GM19328 (cell line): Measurements from ENCODE around the gene ADARB2.

Source experiments
- ATAC-seq: cut with Tn5 transposase; IDR thresholded peaks from one replicate; pipeline ENCODE4 v1.9.1; 2021; ENCODE audit warnings: mild to moderate bottlenecking, moderate library complexity; ENCODE audit not compliant: unreplicated experiment

The ADARB2 gene

DNA sequence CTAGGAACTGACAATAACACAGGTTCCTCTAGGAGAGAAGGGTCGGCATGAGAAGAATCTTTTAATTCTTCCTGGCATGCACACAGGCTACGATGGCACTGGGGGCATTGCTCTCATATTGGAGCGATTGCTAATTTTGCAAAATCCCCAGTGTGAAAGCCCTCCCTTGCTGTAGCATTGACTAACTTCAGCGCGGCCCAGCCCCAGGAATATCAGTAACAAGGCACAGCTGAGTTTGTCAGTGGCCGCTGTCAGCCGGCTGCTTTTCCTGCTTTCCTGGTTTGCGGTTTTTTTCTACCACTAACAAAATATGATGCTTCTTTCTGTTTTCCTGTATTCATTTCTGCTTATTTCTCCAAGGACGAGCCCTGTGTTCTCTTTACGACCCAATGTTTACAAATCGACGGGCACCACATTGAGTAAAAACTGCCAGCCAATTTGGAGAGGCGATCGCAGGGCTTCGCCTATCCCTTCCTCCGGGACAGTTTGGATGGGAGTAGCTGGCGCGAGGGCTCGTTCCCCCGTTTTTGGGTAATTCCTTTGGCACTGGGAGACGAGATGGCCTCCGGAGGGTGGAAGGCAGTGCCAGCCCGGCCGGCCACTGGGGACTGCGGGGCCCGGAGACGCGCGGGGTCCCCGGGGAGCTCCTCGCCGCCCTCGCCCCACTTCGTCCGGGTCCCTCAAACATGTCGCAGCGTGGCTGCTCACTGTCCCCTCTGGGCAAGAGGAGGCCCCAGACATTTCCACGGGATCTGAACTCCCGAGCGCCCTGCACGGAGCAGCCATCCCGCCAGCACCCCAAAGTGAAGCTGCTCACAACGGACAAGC is 967 bp downstream of the ADARB2 start:
- no peak for ATAC-seq

DNA sequence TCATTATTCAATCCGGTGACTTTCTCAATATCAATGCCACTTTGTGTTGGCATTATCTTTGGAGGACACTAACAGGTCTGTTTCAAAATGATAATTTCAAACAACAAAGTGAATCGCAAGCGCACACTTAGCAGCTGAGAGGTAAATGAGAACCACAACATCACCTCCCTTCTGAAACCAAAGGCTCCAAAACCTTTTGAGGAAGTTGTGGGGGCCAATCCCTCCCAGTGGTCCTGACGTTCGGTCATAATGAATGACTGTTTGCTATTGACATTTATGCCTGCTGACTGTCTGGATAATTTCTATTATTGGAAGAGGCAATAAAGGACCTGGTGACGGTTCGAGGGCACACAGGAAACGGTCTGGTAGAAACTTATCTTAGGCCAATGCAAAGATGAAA is 1.8 kb downstream of the ADARB2 start:
- no peak for ATAC-seq

DNA sequence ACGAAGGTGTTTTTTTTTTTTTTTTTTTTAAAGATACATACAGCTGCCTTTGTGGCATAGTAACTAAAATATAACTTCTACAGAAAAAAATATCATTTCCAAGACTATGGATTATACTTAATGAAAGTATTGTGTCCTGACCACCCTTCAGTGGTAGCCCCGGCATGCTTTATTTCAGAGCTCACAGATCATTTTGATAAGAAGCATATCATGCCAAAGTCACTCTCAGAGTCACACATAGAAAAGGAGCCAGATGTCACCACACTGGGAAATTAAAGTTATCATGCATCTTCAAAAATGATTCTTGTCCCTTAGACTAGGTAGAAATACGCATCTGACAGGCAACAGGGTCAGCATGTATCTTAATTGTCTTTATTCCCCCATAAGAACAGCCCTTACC is 3.0 kb downstream of the ADARB2 start:
- no peak for ATAC-seq

DNA sequence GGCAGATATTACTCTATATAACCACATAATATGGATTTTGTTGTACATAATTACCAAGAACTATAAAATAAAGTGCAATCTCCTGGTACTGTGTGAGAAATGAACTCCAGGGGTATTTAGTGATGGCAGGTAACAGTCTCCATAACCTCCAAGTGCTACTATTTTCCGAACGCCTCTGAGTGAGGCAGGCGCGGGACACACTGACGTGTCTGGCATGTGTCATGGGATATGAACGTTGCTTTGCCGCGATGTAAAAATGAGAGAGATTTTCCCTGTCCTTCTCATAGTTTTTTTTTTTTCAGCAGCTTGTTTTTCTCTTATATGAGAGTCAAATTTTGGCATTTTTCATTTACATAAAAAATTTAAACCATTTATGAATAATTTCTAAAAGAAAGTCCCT is 3.6 kb downstream of the ADARB2 start:
- no peak for ATAC-seq

DNA sequence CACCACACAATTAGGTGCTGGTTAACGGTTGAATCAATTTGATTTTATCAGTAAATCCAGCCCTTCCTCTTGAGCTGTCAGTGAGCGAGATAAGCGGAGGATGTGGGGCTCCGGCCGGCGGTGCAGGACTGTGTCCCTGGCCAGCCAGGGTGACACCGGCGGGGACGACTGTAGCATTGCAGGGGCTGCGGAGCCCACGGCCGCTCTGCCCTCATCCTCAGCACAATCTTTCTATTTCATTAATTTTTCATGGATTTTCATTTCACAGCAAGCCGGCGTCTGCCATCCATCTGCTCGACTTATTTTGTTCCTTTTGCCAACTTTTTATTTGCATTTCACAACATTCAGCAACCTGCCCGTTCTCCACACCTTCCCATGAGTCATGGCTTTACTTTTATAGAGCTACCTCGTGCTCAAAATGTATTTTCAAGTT is 4.7 kb downstream of the ADARB2 start:
- no peak for ATAC-seq

DNA sequence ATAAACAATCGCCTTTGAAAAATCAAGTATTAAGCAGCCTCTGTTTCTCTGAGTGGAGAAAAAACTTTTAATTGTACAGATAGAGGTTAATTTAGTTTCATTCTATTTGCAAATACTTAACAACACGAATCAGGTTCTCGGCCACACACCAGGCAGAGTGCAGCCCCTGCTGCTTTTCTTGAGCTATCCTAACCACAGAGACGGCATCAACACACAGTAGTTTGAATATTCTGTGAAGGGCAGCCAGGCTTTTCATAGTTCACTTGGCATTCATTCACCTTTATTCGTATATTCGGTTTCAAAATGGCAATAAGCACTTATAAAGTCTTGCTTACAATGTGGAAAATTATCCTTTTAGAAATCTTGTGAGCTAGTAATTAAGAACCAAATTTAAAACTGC is 5.7 kb downstream of the ADARB2 start:
- no peak for ATAC-seq

DNA sequence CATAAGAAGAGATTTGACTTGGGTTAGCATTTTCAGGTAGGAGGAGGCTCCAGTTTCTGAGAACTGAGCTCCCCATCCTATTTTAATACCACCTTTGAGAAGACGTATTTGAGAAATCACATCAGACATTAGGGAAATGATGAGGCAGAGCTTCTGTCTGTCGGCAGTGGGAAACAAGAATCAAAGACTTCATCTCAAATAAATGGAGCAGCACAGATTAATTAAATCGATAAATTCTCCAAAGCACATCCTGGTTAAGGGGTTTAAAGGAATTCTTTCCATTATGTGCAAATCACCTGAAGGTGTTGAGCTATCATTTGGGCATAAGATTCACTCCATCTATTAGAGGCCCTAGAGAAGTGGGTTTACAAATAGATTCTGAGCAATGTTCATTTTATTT is 7.6 kb downstream of the ADARB2 start:
- ATAC-seq = no peak

DNA sequence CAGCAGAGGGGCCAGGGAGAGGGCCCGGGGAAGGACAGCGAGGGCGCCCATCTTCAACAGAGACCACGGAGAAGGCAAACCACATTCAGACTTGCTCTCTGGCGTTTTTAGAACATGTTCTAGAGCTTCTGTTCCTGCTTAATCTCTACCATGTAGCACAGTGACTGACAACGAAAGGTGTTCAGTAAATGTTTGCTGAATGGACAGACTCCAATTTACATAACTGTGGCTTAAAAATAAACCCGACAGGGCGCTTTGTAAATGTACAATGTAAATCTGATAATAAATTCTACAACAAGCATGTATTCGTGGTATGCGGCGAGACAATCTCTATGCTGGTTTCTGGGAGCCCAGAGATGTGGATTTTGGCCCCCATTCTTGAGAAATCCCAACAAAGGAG is 10.5 kb downstream of the ADARB2 start:
- ATAC-seq = no peak

DNA sequence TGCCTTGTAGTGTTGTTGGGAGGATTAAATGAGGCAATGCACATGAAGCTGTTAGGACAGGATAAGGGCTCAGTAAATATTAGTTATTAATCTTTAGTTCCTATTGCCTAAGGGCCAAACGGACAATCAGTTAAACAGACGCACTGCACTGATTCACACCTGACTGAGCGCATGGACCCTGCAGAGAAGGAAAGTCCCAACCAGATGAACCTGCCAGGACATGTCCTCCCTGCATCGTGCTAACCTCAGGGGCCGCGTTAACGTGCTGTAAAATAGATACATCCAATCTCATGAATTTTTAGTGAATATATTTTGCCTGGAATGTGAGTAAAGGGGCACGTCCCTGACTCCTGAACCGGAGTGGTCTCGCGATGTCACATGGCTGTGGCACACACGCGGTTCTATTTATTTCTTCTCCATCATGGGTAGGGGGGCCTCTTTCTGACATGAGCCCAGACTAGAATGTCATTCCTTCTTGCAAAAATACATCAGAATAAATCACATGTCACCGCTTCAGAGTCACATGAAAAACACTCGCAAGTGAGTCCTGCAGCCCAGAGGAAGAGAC is 12.3 kb downstream of the ADARB2 start:
- no peak for ATAC-seq

DNA sequence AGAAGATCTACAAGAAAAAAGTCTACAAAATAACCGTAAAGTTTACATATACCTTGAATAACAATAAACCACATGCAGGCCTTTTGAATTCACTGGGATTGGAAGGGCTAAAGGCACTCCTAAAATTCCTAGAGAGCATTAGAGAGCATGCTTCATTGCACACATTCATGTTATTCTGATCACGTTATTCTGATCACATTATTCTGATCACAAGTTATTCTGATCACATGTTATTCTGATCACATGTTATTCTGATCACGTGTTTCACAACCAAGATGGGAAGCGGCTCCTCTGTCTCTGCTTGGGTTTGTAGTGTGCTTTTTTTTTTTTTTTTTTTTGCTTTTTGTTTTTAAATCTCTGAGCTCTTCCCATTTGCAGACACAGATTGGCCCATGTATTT is 20.5 kb downstream of the ADARB2 start:
- no peak for ATAC-seq

DNA sequence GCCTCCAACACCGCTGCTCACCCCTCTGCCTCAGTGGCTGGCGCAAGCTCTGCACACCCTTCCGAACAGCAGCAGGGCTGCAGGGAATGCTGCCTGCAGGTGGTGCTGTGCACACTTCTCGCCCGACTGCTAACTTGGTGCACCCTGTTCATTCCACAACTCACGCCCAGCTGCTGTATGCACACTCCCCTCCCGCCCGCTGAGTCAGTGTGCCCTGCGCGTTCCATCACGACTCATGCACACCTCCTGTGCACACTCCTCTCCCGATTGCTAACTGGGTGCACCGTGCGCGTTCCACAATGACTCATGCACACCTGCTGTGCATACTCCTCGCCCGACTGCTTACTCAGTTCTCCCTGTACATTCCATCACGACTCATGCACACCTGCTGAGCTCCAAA is 21.5 kb downstream of the ADARB2 start:
- peak; percentile 69 for ATAC-seq

DNA sequence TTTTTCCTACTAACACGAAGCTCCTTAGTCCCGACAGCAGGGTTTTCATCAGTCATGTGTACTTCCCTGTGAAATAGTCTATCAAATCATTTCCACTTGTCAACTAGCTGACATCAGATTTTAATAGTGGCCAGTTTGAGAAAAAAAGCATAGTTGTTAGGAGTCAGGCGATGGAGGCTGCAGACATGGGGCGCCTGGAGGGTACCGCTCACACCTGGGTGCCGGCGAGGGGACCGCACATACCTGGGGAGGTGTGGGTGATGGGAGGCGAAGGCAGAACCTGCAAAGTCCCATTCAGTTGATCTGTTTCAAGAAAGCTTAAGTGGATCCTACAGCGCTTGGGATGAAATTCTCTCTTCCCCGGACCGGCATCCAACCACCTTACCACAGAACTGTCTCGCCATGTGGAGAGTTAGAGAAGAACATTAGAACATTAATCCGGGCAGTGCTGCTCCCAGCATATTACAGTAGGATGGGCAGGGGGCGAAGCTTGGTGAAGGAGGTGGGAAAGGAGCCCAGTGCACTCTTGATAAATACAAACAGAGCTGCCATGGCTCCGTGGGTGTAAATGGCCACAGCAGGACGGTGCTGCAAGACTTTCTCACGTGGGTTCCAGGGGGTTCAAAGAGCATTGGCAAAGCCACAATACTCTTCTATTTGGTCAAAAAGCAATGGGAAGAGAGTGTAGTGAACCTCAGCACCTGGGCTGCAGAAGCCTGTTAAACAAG is 24.2 kb downstream of the ADARB2 start:
- ATAC-seq = no peak

DNA sequence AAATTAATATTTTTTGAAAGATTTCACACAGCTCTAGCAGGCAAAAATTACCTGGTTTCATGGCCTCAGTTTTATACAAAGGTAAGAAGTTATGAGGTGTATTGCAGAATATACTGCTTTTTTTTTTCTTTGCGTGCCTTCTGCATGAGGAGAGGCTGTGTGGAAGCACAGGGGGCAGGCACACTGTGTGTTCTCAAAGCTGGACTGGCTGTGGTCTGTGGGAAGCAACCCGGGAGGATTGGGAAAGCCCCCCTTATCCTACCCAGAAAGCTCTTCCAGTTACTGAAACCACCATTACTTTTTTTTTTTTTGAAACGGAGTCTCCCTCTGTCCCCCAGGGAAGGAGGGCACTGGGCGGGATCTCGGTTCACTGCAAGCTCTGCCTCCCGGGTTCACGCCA is 25.0 kb downstream of the ADARB2 start:
- ATAC-seq = no peak

DNA sequence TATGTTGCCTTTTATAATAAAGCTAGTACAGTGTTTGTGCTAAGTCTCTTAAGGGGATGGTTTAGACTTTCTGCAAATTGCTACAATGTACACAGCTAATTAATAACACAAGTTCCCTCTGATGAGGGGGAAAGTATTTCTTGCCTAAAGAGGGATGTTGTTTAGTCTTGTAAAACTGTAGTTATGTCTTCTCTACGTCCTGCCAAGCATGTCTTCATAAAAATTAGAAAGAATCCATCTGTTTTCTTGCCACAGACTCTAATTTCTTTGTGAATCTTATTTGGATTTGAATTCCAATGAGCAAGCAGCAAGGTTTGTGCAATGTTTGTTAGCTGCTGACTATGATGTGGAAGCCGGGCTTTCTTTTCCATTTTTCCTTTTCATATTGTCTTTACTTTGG is 28.2 kb downstream of the ADARB2 start:
- no peak for ATAC-seq

DNA sequence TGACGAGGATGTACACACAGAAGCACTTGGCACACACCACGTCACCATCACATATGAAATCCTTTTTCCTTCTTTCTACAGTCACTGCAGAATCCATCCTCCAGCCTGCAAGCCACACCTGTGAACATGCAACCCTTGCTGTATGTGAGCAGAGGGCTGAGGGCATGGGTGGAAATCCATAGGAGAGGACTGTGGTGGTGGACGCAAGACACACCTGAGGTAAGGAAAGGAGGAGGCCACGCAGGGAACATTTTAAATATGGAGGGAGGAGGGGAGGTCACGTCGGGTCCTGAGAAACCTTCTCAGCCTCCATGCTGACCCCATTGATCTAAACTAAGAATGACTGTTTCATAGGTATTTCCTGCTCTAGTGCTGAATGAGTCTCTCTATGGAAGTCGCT is 28.6 kb downstream of the ADARB2 start:
- no peak for ATAC-seq

DNA sequence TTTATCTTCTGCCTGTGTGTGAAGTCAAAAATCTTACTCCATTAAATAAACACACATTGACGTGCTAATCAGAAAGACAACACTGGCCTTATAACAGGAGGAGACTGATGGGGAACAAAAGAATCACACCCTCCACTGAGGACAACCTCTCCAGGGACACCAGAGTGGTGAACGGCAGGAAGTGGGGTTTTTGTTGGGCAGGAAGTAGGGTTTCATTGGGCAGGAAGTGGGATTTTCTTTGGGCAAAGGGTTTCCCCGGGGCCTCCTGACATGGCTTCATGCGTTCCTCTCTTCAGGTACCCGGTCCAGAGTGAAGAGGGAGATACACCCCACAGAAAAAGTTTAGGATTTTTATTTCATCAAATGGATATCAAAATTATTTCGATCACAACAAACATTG is 30.6 kb downstream of the ADARB2 start:
- ATAC-seq = no peak

DNA sequence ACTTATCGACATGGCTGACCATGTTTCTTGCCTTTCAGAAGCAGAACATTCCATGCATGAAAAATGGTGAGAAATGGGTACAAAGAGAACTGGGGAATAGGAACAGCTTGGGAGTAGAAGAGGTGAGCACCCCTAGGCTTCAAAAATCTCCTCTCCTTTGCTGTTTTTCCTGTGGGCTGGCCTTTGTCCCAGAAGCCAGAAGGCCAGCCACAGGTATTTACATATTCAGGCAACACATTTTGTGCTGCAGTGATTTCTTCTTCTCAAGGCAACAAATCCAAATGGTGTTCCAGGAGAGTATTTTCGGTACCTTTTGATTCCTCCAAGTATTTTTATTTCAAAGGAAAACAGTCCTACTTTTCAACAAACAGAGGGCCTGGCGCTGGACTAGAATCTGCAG is 31.1 kb downstream of the ADARB2 start:
- no peak for ATAC-seq

DNA sequence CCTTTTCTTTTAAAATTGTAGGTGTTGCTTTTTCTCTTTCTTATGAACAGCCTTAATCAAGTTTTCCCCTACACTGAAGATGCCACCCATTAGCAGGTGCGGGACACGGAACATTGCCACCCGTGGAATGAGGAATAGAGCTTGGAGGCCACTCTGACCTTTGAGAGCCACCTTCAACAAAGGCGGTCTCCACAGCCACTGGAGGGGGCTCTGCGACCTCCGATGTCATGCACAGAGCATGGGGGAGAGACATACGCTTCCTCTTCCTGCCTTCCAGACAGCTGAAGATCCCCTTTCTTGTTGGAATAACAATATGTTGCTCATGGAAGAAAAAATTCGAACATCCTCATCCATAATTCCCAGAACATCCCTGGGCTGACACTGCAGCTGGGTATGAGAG is 39.1 kb downstream of the ADARB2 start:
- ATAC-seq = no peak

DNA sequence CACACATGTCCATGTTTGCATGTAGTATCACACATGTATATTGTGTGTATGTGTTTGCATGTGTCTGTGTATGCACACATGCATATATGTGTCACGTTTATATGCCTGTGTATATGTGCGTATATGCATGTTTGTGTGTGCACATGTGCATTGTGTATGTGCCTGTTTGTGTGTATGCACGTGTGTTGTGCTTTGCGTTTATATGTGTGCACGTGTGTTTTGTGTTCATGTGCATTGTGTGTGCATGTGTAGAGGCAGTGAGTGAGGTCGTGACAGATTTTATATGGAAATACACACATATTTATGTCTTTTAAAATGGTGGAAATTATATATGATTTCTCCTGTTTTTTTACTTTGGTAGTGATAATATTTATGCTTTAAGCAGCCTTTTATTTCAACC is 41.2 kb downstream of the ADARB2 start:
- no peak for ATAC-seq

DNA sequence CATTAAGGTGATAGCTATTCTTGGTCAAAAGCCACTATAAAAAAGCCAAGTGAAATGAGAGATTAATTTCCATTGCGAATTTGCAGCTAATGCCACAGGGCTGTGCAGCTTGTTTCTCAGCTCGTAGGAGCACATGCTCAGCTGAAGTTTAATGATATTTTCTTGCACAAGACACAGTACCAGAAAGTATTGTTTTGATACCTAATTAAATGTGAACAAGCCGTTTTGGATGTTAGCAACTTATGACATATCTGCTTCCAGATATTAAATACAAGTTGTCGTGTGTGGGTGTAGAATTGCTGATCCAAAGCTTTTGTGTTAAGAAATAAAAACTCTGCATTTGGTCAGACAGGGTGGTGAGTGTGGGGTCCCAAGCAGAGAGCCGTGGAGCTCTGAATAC is 47.2 kb downstream of the ADARB2 start:
- ATAC-seq = no peak

DNA sequence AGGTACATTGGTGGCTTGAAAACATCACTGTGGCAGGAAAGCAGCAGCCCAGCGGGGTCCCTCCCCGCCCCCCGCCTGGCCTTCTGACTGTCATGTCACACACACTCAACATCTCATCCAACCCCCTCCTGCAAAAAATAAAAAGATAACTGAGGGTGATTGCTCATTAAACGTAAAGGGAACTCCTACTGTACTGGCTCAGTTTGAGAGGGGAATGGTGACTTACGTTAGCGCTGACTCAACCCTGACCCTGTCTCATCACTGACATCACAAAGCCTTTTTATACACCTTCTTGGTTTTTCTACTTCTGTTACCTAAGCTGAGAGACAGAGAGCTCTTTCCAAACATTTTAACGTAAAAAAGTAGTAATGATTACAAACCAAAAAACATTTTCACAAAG is 48.8 kb downstream of the ADARB2 start:
- ATAC-seq = no peak

DNA sequence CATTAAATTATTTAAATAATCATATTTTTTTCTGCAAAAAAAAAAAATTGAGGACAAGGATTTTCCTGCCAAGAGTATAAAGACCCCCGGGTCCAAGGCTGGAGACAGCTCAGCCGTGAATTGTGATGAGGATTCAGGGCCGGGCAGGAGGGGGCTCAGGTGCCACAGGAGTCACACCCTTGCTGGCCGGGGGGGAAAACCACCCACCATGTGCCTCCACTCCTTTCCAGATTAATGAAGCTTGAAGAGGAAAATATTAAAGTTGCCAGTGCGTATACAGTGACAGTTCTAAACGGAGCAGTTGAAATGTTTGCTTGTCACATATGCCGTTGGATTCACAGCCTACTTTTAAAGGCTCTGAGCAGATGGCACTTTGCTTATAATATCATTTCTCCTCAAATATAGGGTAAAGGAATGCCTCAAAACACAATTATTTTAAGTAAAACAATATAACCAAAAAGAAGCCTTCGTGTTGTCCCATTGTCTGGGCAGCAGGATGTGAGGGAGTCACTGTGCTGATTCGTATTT is 49.6 kb downstream of the ADARB2 start:
- ATAC-seq = no peak
